GM15510 (cell line): ENCODE data around the gene SERPINA5.

Experiments used
- POLR2A ChIP-seq: IDR thresholded peaks from 3 replicates; pipeline ENCODE4 v1.6.1; 2011; ENCODE audit warnings: borderline replicate concordance; ENCODE audit not compliant: insufficient read length; ENCODE audit errors: extremely low read depth

SERPINA5 gene

GRCh38 chr14:94581127-94581999, at the start of gene SERPINA5:
TSS of gene SERPINA5 (plus strand) at chr14:94581426. CDS start at chr14:94587363, 5,937 bp downstream.
- TF ChIP-seq POLR2A: no peak

- no peak for TF ChIP-seq POLR2A
Measured at GRCh38 chr14:94532447-94532846, 48.8 kb upstream of the SERPINA5 start.

GRCh38 chr14:94535506-94535905, 45.7 kb upstream of the SERPINA5 start:
- TF ChIP-seq POLR2A: no peak

GRCh38 chr14:94536836-94537235, 44.4 kb upstream of the SERPINA5 start:
- TF ChIP-seq POLR2A: no peak

- no peak for TF ChIP-seq POLR2A
Measured at GRCh38 chr14:94538070-94538740, 43.0 kb upstream of the SERPINA5 start.

GRCh38 chr14:94539181-94539580, 42.0 kb upstream of the SERPINA5 start:
- TF ChIP-seq POLR2A: no peak

GRCh38 chr14:94540031-94540794, 41.0 kb upstream of the SERPINA5 start:
- TF ChIP-seq POLR2A: no peak

- no peak for TF ChIP-seq POLR2A
Measured at GRCh38 chr14:94541234-94541975, 39.8 kb upstream of the SERPINA5 start.

GRCh38 chr14:94542111-94542810, 39.0 kb upstream of the SERPINA5 start:
- TF ChIP-seq POLR2A: no peak

- no peak for TF ChIP-seq POLR2A
Measured at GRCh38 chr14:94542811-94543440, 38.3 kb upstream of the SERPINA5 start.

GRCh38 chr14:94543449-94544124, 37.6 kb upstream of the SERPINA5 start:
- no peak for TF ChIP-seq POLR2A

GRCh38 chr14:94544726-94545125, 36.5 kb upstream of the SERPINA5 start:
- no peak for TF ChIP-seq POLR2A
